NCI-H2196 (cell line): ENCODE results near the gene ZNF138.
"Not testable (repeated sequence)": the region's sequence is repeated elsewhere in the genome, so short reads cannot be mapped to it uniquely, and the experiment has no call there.

Source experiments
- DNase-seq: peaks from one replicate; lab custom pipeline; 2025; ENCODE audit not compliant: unreplicated experiment; lab: John Stamatoyannopoulos, UW

Gene ZNF138

DNA sequence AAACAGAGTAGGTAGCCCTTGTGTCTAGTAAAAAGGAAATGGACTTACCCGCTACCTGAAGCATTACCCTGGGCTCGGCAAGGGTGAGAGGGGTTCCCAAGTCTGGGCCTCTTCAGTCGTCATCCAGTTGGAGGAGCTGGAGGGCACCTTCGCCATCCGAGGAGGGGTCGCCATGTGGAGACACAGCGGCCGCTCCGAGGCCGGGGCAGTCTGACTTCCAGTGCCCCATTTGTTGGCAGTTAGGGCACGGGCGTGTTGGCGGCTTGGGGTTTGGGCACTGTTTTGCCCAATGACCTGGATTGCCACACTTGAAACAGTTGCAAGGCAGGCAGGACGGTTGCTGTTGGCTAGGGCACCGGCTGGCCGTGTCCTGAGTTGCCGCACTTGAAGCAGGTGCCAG, 43.8 kb downstream of the ZNF138 start:
- not testable (repeated sequence) for DNase-seq

DNA sequence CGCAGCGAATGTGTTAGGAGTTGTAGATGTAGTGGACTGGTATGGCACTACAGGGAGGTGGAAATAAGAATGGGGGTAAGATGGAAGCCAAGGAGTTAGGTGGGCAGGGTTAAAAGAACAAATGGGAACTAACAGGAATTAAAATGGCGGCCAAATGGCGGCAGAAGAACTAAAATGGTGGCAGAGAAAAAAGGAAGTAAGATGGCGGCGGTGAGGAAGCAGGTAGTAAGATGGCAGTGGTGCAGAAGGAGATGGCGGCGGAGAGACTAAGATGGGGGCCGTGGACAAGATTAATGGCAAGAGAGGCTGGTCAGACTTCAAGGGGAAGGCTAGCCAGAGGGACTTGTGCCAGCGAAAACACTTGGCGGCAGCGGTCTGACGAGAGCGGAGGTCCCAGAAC, 44.5 kb downstream of the ZNF138 start:
- DNase-seq, result no peak

DNA sequence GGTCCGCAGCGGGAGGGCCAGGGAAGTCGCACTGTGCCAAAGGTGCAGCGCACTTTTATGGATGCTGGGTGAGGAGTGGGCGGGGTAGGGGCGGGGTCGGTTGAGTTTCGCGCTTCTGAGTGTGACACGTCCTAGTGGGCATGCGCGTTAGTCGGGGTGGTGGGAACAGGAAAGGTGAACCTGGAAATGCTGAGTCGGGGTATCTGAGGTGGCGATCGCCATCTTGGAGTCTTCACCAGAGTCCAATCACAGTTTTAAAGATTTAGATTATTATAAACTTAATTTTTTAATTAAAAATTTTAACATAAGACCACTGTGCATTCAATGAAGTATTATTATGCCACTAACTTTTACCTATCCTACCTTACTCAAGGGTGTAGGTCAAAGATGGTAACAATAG, 45.7 kb downstream of the ZNF138 start:
- DNase-seq, result no peak

DNA sequence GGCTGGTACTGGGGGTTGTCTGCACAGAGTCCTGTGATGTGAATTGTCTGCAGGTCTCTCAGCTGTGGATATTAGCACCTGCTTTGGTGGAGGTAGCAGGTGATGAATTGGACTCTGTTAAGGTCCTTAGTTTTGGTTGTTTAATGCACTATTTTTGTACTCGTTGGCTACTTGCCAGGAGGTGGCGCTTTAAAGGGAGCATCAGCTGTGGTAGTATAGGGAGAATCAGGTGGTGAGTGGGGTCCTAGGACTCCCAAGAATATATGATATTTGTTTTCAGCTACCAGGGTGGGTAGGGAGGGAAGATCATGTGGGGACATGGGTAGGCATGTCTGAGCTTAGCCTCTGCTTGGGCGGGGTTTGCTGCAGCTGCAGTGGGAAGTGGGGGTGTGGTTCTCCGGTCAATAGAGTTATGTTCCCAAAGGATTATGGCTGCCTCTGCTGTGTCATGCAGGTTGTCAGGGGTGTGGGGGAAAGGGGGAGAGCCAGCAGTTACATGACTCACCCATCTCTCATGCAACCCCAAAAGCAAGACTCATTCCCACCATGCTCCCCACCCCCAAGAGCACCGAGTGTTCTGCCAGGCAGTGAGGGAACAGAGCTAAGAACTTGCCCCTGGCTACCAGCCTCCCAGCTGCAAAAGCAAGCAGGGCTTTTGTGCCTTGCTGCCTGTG, 55.2 kb downstream of the ZNF138 start:
- no peak for DNase-seq

DNA sequence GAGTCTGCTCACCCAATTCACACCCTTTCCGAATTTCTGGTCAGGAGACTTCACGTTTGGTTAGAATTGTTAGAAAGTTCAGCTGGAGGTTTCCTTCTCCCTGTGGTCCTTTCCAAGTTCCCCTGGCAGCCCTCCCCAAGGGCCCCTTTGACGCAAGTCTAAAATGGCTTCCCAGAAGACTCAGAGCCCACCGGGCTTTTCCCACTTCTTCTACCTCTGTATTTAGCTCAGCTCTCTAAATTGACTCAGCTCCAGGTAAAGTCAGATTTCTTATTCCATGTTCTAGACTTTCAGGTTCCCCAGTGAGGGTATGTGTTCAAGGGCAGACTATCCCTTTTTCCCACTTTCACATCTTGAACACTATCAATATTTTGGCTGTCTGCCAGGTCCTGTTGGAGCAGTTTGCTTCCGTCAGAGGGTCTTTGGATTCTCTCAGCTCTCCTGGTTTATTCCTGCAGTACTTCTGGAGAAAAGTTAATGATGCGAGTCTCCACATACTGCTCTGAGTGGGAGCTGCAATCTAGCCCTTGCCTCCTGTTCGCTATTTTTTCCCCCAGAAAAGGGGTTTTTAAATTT, 55.8 kb downstream of the ZNF138 start:
- no peak for DNase-seq

DNA sequence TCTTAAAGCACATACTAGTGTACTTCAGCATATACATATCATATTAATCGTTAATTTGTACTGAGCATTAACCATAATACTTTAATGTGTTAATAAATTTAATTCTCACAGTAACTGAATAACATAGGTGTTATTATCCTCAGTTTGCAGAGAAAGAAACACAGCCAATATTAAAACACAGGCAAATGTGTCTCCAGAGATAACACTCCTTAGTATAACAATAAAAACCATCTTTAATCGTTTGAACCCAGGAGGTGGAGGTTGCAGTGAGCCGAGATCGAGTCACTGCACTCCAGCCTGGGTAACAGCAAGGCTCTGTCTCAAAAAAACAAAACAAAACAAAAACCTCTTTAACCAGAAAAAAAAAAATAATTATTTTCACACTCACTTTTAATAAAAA, 59.5 kb downstream of the ZNF138 start:
- DNase-seq, result no peak

DNA sequence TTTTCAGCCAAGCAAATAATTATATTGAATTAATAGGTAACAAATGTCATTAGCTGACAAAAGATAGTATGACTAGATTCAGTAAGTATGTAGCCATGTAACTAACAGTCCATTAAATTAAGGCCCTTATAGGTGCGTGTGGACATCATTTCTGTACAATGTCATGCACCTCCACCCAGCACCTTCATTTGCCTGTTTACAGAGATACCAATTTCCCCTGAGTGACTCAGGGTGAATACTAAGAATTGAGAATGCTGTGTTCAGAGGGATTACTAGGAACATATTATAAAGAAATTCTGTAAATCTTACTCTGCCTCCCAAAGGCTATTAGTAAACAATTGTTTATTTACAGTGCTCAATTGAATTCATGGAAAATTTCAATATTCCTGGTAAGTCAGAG, 60.7 kb downstream of the ZNF138 start:
- no peak for DNase-seq

DNA sequence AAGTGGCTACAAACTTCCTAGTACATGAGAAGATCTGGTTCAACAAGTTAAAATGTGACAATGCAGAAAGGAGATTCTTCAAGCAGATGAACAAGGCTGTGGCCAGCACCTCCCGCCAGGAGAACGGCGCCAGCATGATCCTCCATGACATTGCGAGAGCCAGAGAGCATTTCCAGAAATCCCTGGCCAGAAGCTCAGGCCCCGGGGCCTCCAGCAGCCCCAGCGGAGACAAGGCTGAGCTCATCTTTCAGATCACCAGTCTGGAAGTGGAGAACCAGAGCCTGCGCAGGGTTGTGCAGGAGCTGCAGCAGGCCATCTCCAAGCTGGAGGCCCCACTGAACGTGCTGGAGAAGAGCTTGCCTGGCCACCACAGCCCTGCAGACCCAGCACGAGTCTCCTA, 68.8 kb downstream of the ZNF138 start:
- DNase-seq, result no peak

DNA sequence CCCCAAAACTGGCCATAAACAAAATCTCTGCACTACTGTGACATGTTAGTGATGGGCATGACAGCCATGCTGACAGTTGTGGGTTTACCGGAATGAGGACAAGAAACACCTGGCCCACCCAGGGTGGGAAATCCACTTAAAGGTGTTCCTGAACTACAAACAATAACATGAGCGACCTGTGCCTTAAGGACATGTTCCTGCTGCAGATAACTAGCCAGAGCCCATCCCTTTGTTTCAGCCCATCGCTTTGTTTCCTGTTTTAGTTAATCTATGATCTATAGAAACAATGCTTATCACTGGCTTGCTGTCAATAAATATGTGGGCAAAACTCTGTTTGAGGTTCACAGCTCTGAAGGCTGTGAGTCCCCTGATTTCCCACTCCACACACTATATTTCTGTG, 69.3 kb downstream of the ZNF138 start:
- not testable (repeated sequence) for DNase-seq

DNA sequence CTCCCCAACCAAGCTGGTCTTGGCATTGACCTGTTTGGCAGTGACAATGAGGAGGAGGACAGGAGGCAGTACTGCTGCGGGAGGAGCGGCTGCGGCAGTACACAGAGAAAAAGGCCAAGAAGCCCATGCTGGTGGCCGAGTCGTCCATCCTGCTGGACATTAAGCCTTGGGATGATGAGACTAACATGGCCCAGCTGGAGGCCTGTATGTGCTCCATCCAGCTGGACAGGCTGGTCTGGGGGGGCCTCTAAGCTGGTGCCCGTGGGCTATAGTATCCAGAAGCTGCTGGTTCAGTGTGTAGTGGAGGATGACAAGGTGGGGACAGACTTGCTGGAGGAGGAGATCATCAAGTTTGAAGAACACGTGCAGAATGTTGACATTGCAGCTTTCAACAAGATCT, 69.7 kb downstream of the ZNF138 start:
- no peak for DNase-seq

DNA sequence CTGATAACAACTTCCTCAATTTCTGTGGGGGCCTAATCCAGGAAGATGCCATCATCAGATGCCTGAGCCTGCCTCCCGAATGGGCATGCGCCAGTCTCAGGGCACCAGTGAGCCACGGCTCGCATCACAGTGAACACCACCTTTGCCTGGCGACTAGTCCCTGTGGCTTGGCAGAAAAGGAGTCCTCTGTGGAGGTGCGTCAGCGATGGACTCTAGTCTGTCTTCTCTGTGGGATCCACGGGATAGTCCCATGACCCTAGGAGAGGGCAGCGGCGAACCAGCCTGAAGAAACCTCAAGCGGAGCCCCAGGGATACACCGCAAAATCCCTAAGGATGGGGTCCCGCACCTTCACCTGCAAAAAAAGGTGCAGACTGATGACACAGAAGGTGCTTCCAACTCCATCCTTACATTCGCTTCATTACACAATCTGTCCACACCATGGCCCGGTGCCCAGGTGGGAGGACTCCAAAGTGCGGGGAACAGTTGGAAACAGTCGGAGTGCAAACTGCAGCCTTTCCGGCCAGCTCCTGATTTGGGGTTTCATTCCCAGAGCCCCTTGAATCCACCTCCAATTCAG, 73.7 kb downstream of the ZNF138 start:
- DNase-seq, result no peak

DNA sequence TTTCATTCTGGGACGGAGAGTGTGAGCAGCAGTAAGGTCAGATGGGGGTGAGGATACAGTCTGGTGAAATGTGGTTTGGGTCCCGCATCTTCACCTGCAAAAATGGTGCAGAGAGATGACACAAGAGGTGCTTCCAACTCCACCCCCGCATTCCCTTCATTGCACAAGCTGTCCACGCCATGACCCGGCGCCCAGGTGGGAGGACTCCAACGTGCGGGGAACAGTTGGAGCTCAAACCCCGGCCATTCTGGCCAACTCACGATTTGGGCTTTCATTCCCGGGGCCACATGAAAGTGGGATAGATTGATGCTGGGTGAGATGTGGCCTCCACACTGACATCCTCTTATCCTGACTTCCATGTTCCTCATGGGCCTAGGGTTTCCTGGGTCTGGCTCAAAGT, 74.3 kb downstream of the ZNF138 start:
- DNase-seq, result no peak

DNA sequence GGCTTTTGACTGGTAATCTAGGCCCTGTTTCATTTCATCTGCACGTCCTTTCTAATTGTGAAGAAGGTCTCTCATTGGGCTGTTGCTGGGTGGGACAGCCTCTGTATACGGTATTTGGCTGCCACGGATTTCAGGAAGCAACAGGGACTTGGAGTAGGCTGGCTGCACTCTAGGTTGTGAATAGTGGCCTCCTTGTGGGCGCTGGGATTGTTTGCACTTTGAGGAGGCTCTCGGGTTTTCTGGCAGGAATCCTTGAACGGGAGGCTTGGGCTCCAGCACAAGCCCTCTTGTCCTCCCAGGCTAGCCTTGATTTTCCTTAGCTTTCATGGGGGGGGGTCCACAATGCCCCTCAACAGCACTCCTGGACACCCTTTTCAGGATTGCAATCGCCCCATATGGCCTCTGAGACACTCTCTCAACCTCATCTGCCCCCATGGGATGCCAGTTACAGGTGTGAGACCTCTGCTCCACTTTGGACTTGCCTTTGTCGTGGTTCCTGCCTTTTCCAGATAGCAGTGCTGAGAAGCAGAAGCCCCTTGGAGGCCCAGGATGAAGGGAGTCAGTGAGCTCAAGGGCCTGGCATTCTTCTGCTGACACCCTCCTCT, 75.0 kb downstream of the ZNF138 start:
- no peak for DNase-seq

DNA sequence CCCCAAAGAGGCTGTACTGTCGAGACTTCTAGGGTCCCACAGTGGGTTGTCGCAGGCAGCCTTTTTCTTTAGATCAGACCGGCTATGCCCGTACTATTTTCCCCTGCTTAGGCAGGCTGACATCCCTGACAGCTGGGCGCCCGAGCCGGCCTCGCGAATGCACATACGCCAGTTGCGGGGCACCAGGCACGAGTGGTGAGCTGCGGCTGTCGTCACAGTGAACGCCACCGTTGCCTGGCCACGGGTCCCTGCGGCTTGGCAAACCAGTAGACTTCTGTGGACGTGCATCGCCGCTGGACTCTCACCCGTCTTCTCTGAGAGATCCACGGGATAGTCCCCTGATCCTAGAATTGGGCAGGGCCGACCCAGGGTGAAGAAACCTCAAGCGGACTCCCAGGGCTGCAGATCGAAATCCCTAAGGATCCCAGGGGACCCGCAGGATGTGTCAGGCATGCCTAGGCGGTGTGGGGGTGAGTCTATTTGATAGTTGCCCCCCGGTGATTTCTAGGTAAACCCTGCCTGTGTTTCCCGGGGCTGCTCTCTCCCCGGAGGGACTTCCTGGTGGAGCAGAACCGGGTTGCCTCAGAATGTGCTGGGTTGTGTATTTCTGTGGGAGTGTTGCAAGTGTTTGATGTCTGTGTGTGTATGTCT, 75.8 kb downstream of the ZNF138 start:
- DNase-seq, result no peak

DNA sequence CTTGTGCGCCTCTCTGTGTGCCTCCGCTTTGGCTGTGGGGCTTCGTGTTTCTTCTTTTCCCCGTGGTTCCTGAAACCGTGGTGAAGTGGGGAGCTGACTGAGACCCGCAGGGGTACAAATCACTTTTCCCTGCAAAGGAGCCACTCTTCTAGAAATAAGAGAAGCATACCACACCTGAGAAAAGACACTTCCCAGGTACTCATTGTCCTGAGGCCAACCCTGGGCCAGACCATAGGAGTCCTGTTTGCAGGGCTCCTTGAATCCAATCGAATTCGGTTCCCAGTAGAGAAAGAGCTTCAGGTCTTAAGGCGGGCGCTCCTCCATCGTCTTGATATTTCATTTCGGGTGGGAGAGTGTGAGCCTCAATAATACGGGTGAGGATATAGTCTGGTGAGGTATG, 76.4 kb downstream of the ZNF138 start:
- no peak for DNase-seq

DNA sequence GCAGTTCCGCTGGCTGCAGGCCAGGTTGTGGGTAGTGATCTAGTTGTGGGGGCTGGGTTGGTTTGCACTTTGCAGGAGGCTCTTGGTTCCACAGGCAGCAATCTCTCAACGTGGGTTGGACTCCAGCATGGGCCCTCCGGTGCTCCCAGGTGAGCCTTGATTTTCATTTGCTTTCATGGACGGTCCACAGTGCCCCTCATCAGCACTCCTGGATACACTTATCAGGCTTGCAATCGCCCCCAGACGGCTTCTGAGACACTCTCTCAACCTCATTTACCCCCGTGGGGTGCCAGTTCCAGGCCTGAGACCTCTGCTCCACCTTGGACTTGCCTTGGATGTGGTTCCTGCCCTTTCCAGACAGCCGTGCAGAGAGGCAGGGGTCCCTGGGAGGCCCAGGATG, 77.5 kb downstream of the ZNF138 start:
- no peak for DNase-seq

DNA sequence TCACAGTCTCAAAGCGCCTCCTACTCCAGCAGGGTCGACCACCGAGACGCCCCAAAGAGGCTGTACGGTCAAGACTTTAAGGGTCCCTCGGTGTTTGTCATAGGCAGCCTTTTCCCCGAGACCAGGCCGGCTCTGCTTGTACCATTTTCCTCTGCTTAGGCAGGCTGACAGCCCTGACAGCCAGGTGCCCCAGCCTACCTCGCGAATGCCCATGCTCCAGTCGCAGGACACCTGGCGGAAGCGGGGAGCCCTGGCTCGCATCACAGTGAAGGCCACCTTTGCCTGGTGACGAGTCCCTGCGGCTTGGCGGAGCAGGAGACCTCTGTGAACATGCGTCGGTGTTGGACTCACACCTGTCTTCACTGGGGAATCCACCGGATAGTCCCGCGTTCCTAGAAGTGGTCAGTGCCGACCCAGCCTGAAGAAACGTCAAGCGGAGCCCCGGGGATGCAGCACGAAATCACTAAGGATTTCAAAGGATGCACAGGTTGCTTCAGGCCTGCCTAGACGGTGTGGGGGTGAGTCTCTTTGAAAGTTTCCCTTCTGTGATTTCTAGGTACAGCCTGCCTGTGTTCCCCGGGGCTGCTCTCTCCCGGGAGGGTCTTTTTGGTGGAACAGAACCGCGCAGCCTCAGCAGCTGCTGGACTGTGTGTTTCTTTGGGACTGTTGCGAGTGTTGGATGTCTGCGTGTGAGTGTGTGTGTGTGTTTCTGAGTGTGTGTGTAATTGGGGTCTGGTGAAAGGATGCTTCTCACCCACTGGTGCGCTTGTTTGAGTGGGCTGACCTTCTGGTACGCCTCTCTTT, 78.3 kb downstream of the ZNF138 start:
- no peak for DNase-seq

DNA sequence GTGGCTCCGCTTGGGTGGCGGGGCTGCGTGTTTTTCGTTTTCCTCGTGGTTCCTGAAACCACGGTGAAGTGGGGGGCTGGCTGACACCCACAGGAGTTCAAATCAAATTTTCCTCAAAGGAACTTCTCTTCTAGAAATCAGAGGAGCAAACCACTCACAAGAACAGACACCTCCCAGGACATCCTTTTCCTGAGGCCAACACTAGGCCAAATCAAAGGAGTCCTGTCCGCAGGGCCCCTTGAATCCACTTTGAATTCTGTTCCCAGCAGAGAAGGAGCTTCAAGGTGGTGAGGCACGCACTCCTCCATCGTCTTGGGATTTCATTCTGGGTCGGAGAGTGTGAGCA, 78.9 kb downstream of the ZNF138 start:
- DNase-seq, result no peak

DNA sequence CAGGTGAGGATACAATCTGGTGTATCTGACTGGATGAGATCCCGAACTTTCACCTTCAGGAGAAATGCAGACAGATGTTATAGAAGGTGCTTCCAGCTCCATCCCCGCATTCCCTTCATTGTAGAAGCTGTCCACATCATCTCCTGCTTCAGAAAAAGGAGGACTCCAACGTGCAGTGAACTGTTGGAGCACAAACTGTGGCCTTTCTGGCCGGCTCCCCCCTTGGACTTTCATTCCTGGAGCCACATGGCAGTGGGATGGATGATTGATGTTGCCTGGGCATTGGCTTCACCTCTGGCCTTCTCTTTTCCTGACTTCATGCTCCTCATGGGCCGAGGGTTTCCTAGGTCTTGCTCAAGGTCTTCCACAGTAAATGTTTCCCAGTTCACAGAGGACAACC, 79.3 kb downstream of the ZNF138 start:
- no peak for DNase-seq

DNA sequence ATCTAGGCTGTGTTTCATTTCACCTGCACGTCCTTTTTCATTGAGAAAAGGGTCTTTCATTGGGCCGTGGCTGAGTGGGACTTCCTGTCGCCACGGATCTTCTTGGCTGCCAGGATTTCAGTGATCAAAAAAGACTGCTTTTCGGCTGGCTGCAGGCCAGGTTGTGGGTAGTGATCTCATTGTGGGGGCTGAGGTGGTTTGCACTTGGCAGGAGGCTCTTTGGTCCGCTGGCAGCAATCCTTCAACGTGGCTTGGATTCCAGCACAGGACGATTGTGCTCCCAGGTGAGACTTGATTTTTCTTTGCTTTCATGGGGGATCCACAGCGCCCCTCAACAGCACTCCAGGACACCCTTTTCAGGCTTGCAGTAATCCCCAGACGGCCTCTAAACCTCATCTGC, 79.9 kb downstream of the ZNF138 start:
- peak; percentile 5 for DNase-seq

DNA sequence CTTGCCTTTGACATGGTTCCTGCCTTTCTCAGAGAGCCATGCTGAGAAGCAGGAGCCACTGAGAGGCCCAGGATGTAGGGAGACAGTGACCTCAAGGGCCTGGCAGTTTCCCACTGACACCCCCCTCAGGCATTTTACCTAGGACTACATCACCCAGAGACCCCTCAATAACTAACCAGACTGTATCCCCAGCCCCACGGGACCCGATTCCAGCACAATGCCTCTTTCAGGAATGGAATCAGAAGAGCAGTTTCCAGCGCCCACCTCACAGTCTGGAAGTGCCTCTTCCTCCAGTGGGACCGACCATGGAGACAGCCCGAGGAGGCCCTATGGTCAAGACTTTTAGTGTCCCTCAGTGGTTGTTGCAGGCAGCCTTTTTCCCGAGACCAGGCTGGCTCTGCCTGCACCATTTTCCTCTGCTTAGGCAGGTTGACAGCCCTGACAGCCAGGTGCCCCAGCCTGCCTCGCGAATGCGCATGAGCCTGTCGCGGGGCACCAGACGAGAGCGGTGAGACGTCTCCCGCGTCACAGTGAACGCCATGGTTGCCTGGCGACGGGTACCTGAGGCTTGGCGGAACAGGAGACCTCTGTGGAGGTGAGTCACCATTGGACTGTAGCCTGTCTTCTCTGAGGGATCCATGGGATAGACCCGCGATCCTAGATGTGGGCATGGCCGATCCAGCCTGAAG, 80.5 kb downstream of the ZNF138 start:
- DNase-seq, result no peak
